ENCODE data around the gene FUZ. TPM values are rescaled to one million over a fixed set of nuclear protein-coding genes. Genes with fewer than 3 reads are reported as not detected.

The FUZ gene
- total RNA-seq, 1 experiment from 2014 or later = 13.9 TPM

- in situ Hi-C loops (cut with HindIII; ENCODE audit: low pct_unique_long_range_greater_than_20kb, low sequenced_read_pairs) = no loop called here
- no peak overlapping the region for H3K27ac ChIP-seq (ENCODE audit: low read length)
- no peaks in the 10 kb centered on the region for H3K9me3 ChIP-seq (ENCODE audit: control insufficient read depth, insufficient read depth, low read depth, low read length)
- no peak overlapping the region for H3K4me3 ChIP-seq (ENCODE audit: low read depth in 2 of 2, low read length in 2 of 2)
- ChIA-PET POLR2A (no interaction called here), CTCF (no interaction called here)
- H3K27me3 ChIP-seq (ENCODE audit: control insufficient read depth, insufficient read depth, low read length) = no peaks in the 10 kb centered on the region
- no peaks in the 10 kb centered on the region for H3K36me3 ChIP-seq (ENCODE audit: control insufficient read depth, insufficient read depth, low read length)
- 0 out of 2 replicates have a peak, but pooled peaks have one; percentile 23 for ATAC-seq
- TF ChIP-seq TCF7L2 (IDR thresholded peaks at IDR 0.05; ENCODE audit: low read depth, low read length) (no peak), POLR2AphosphoS5 (IDR thresholded peaks at IDR 0.05; ENCODE audit: low read depth, low read length) (no peak), REST (IDR thresholded peaks at IDR 0.05; ENCODE audit: insufficient read depth in 1 of 2, low read depth in 2 of 2, low read length in 1 of 2) (no peak), SIN3A (IDR thresholded peaks at IDR 0.05; ENCODE audit: borderline replicate concordance, insufficient read depth, low read depth, low read length) (no peak), CTCF (IDR thresholded peaks at IDR 0.05) (no peak)
- BruUV-seq (replicated peaks) = no TSS peak
- intact Hi-C loops (cut with micrococcal nuclease; ENCODE audit: unreplicated experiment) = no loop called here
- H3K4me1 ChIP-seq (ENCODE audit: control insufficient read depth, insufficient read depth, low read length) = no peaks in the 10 kb centered on the region
- DNase-seq (ENCODE audit: low read depth, low spot score) = no peak
These were observed 11.0 kb downstream of the FUZ start for GRCh38 chr19:49801966-49802661.

- no peak overlapping the region for H3K27ac ChIP-seq (ENCODE audit: low read length)
- CTCF ChIA-PET = no interaction called here
- DNase-seq (ENCODE audit: low read depth, low spot score) (no peak), ATAC-seq (no peak)
- in situ Hi-C loops (cut with HindIII; ENCODE audit: low pct_unique_long_range_greater_than_20kb, low sequenced_read_pairs) (no loop called here), intact Hi-C loops (cut with micrococcal nuclease; ENCODE audit: unreplicated experiment) (no loop called here)
- BruUV-seq (replicated peaks) = no TSS peak
- no peaks in the 10 kb centered on the region for H3K36me3 ChIP-seq (ENCODE audit: control insufficient read depth, insufficient read depth, low read length)
- no peak for TF ChIP-seq SIN3A (IDR thresholded peaks at IDR 0.05; ENCODE audit: borderline replicate concordance, insufficient read depth, low read depth, low read length)
- no peak for TF ChIP-seq TCF7L2 (IDR thresholded peaks at IDR 0.05; ENCODE audit: low read depth, low read length)
- H3K27me3 ChIP-seq (ENCODE audit: control insufficient read depth, insufficient read depth, low read length) = no peaks in the 10 kb centered on the region
- no peak overlapping the region for H3K4me3 ChIP-seq (ENCODE audit: low read depth in 2 of 2, low read length in 2 of 2)
- POLR2A ChIA-PET = no interaction called here
- no peaks in the 10 kb centered on the region for H3K4me1 ChIP-seq (ENCODE audit: control insufficient read depth, insufficient read depth, low read length)
- H3K9me3 ChIP-seq (ENCODE audit: control insufficient read depth, insufficient read depth, low read depth, low read length) = no peaks in the 10 kb centered on the region
These were observed 11.6 kb downstream of the FUZ start for GRCh38 chr19:49801401-49801888.

- DNase-seq (ENCODE audit: low read depth, low spot score) = no peak
- no peaks in the 10 kb centered on the region for H3K9me3 ChIP-seq (ENCODE audit: control insufficient read depth, insufficient read depth, low read depth, low read length)
- H3K4me3 ChIP-seq (ENCODE audit: low read depth in 2 of 2, low read length in 2 of 2) = no peak overlapping the region
- no peaks in the 10 kb centered on the region for H3K4me1 ChIP-seq (ENCODE audit: control insufficient read depth, insufficient read depth, low read length)
- no peaks in the 10 kb centered on the region for H3K27me3 ChIP-seq (ENCODE audit: control insufficient read depth, insufficient read depth, low read length)
- POLR2A ChIA-PET = no interaction called here
- in situ Hi-C loops (cut with HindIII; ENCODE audit: low pct_unique_long_range_greater_than_20kb, low sequenced_read_pairs) (no loop called here), intact Hi-C loops (cut with micrococcal nuclease; ENCODE audit: unreplicated experiment) (no loop called here)
- no peak for TF ChIP-seq POLR2AphosphoS5 (IDR thresholded peaks at IDR 0.05; ENCODE audit: low read depth, low read length)
- TF ChIP-seq REST (IDR thresholded peaks at IDR 0.05; ENCODE audit: insufficient read depth in 1 of 2, low read depth in 2 of 2, low read length in 1 of 2) = no peak
- no peak for TF ChIP-seq TCF7L2 (IDR thresholded peaks at IDR 0.05; ENCODE audit: low read depth, low read length)
- no peak for TF ChIP-seq SIN3A (IDR thresholded peaks at IDR 0.05; ENCODE audit: borderline replicate concordance, insufficient read depth, low read depth, low read length)
- no peak for TF ChIP-seq CTCF (IDR thresholded peaks at IDR 0.05)
- BruUV-seq (replicated peaks) = no TSS peak
- no peak for ATAC-seq
- H3K36me3 ChIP-seq (ENCODE audit: control insufficient read depth, insufficient read depth, low read length) = no peaks in the 10 kb centered on the region
- no peak overlapping the region for H3K27ac ChIP-seq (ENCODE audit: low read length)
- CTCF ChIA-PET = no interaction called here
These were observed 12.3 kb downstream of the FUZ start for GRCh38 chr19:49800771-49801170.
